Measurements from ENCODE around the gene QTRT2.
A peak's percentile ranks its signal among the peaks of the same experiment; 100 is the strongest.

The QTRT2 gene

DNA sequence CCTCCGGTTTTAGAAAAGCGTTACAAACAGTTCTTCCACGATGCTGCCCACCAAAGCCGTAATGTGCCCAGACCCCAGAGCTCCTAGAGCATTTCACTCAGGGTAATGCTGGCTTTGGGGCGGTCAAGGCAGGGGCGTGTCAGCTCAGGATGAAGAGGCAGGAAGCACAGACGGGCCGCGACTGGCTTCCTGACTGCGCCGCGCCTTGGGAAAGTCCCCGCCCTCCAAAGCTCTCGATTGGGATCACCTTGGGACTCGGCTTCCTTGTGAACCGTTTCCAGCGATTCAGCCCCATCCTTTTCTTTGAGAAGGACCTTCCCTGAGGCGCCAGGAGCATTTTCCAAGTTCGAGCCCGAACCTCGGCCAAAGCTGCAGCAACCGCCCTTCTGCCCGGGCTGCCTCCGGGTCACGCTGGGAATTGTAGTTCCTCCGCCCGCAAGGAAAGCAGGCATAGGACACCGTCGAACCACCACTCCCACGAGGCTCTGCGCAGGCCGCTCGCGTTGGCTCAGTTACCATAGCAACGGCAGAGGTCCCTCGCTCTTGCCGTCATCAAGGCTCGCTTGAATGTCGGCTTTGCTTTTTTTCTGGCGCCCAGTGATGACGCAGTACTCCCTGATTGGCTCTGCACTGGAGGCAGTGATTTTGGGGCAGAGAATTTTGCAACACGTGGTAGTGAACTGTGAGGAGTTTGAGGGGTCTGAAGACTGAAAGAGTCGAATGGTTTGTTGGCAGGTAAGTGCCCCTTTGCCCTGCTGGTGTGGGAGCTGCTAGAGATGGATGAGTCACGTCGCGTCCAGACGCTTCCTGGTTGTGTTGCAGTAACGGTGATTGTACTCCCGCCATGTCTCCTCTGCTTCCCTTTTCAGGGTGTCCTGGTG, at the start of gene QTRT2, which contains the start of gene CCDC191:
TSS of gene QTRT2 (plus strand) at position 608 of the 881 bp plus-strand sequence. CDS start 8,521 bp downstream, outside the sequence.
TSS of gene CCDC191 (minus strand) at position 397 of the 881 bp plus-strand sequence. CDS start at position 337, 60 bp downstream.
- peak; percentile 100 for DNase-seq (ENCODE audit: low read depth)

DNA sequence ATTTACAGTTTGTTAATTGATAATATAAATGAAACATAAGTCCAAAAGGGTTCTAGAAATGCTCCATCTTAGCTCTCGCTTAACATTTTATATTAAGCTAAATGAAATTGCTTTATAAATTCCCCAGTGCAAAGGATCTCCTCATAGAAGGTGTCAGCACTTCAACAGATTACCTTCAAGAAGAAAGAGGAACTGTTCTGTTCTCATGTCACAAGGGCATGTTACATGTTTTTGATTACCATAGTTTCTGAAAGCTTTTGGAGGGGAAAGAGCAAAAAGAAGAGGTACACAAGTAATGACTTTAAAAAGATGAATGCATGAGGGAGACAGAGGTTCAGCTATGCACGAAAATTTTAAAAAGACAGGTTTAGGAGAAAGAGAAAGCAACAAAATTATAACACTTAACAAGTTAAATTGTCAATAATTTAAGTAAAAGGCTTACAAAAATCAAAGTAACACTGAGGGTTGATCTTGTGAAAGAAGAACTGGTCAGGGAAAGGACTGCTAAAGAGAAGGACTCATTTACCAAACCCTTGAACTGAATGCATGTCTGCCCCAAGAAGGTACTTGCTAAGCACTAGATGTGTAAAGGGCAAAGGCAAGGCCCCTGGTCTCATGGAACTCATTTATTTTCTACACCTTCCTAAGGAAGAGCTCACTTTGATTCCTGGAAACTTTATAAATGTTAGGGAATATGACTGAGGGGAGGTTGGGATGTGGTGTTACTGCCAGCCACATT, 45.3 kb upstream of the QTRT2 start:
- no peak for DNase-seq (ENCODE audit: low read depth)

DNA sequence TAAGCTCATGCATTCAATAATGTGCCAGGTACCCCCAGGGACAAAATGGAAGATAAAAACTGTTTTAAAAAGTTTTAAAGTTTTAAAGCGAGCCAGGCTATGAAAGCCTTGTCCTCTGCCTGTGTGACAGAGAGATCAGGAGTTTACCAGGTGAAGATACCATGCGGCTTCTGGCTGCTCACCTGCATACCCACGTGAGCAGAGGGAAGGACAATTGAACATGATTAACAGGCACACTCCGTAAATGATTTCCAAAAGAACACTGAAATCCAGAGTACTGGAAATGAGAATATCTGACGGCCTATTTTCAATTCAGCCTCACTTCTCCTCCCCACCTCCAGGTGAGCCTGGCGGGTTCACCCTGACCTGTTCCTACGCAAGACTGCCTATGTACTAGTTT, 42.3 kb upstream of the QTRT2 start:
- no peak for DNase-seq (ENCODE audit: low read depth)

DNA sequence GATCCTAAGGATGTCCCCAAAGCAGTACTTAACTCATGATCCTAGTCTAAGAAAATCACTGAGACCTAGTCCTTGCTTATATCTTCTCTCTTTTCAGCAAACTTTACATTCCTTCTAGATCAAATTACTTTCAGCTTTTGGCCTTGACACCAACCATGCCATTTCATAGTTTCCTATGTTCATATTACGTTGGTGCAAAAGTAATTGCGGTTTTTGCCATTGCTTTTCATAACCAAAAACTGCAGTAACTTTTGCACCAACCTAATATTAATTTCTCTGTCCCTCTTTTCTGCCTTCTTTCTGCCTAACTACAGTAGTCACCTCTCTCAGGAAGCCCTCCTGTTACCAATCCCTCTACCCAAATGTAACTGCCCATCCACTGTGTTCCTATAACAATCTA, 37.1 kb upstream of the QTRT2 start:
- no peak for DNase-seq (ENCODE audit: low read depth)

DNA sequence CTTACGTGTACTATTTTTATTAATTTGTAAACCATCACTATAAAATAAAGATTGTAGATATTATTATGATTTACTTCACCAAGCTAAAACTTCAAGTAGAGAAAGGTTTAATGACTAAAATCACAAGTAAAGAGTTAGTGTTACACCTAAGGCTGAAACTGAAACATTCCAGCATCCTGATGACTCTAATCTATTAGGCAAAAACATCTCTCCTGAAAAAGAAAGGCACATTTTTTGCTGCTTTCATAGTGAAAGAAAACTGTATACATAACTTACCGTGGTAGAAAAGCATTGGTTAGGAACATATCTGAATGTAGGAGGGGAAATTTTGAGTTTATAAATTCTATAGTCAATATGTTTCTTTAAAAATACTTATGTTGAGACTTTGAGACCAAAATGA, 35.6 kb upstream of the QTRT2 start:
- no peak for DNase-seq (ENCODE audit: low read depth)

DNA sequence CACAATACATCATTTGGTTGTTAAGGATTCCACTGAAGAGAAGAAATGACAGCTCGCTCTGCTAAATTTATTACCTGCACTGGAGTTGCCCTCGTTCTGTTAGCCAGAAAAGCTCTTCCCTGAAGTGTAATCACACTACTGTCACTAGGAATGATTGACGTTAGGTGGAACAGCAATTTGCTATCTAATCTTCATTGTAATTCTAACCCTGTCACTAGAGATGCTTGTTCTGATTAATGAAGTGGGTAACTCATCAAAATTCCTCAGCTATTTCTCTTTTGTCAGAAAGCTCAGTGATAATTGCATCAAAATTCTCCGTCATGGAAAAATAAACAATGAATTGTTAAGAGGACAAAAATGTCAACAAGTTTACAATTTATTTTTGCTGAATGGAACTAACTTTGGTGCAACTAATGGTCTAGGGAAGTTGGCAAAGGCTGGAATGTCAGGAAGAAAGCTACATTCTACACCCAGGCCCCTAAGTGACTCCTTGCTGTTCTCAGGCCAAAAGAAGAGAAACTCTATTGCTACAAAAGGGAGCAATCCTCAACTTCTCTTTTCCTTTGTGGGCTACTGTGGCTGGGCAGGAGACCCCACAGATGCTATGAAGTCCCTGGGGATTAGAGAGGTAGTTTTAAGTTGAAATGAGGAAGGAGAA, 34.3 kb upstream of the QTRT2 start:
- peak; percentile 19 for DNase-seq (ENCODE audit: low read depth)

DNA sequence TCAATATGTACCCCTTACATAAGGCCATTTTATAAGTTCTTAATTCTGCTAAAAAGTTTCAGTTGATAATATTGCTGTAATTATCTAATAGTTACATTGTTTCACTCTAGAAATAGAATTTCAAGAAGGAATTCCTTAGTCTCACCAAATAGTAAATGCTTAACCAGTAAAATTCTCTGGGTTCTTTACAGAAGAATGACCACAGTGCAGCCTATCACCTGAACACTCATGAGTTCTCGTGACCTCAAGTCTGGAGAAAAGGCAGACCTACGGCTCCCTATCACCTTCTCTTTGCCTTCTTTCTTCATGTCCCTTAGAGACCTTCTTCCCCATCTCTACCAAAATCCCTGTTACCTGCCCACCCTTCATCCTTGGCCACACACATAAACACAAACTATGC, 31.1 kb upstream of the QTRT2 start:
- DNase-seq (ENCODE audit: low read depth), result no peak

DNA sequence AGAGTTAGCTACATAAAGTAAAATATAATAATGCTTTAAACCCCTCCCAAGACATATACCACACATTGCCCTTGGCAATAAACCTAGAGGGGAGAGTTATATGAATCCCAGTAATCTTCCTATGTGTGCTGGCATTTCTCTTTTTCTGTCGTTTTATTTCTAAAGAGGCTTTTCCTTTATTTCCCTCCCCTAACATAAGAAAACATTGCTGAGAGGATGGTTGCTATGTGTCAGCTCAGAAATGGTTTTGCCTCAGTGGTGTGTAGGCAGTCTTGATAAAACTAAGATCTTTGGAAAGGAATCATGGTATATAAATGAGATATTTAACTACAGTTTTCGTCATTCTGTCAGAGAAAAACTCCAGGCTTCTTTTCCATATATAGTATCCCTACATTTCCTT, 30.2 kb upstream of the QTRT2 start:
- DNase-seq (ENCODE audit: low read depth), result no peak

DNA sequence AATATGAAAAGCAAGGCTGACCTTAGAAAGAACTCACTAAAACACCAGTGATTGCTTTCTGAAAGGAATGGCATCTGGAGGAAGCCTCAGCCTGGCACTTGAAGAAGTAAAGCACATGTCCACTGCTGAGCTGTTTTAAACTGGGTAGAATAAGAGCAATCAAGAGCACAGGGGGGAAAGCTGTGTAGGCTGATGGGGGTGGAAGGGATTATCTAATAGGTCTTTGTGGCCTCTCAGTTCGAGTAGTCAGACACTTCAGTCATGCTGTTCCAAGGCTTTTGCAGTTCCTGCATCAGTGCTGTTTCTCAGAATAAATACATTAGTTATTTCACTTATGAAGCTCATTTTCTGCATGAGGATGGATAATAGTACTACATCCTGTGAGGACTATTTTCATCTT, 22.8 kb upstream of the QTRT2 start:
- no peak for DNase-seq (ENCODE audit: low read depth)

DNA sequence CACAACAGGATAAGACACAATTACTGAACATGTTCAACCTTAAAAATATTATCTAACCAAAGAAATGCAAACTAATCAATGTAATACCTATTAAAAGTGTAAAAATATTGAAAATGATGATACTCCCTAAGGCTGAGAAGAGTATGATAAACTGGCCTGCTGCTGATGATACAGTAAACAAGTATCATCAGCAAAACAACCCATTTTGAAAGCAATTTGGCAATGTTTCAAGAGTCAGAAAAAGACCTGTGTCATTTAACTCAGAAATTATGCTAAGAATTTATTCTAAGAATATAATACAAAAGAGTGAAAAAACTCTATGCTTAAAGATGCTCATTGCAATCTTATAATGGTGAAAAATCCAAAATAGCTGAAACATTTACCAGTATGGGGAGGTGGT, 22.3 kb upstream of the QTRT2 start:
- DNase-seq (ENCODE audit: low read depth), result no peak

DNA sequence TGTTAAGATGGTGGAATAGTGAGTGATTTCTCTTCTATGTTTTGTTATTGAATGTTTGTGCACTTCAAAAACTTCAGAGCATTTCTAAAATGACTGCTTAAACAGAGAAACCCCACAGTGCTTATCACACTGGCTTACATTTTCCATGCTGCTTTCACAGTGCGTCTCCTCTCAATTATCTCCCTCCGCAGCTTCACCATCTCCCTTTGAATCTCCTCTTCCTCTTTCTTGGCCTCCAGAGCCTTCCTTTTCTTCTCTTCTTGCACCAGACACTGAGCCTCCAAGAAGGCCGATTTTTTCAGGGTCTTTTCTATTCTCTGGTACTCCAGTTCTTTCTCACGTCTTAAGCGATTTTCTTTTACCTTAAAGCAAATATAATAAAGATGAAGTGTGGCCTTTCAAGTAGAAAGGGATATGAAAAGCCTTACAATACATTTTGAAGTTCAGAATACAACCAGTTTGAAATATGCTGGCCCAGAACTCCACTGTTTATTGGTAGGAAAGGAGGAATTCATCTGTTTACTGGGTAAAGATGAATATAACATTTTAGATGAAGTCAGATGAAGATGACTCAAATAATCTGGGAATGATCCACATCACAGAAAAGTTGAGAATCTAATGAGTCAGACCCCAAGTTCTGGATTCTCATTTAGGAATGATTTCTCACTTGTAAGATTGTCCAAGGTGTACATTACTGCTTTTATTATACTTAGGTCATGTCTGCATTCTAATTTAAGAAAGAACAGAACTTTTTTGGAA, 21.6 kb upstream of the QTRT2 start:
- peak; percentile 30 for DNase-seq (ENCODE audit: low read depth)

DNA sequence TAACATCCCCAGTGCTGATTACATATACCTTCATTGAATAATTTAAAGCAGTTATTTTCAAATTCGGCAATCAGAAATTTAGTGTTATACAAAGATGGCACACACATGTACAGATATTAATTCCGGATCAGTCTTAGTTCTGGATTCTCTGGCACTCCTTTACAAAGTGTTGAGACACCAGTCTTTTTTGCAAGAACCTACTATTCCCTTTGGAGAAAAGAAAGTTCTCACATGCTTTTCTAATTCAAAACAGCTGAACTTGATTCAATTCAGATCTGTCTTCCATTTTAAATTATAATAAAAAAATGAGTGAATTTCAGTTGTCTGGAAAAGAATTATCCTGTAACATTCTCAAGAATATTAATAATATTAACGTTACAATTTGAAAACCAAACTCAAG, 20.6 kb upstream of the QTRT2 start:
- peak; percentile 66 for DNase-seq (ENCODE audit: low read depth)

DNA sequence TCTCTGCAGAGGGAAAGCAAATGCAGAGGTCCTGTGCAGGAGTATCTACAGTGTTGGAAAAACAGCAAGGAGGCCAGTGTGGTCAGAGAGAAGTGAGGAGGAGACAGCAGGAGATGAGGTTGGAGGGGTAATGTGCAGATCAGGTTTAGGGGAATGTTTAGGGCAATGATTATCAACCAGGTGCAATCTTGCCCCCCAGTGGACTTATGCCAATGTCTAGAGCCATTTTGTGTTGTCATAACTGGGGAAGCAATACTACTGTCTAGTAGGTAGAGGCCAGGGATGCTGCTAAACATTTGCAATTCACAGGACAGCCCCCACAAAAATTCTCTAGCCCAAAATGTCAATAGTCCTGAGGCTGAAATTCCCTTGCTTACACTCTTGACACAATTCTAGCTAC, 13.3 kb upstream of the QTRT2 start:
- no peak for DNase-seq (ENCODE audit: low read depth)

DNA sequence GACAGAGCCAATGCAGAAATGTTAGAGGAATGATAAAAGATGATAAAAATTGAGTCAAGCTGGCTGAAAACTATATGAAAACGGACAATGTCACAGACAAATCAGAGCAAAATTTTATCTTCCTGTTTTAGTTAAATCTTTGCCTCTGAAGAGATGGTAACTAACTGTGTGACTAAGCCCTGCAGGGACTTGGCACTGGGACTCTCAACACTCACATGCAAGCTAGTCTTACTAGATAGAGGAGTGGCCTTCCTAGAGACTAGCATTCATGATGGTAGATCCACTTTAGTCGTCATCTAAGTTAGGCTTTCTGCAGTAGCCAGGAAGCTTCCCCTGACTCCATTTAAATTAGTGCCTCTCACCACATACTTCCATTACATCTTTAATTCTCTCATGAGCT, 4.3 kb upstream of the QTRT2 start:
- no peak for DNase-seq (ENCODE audit: low read depth)

DNA sequence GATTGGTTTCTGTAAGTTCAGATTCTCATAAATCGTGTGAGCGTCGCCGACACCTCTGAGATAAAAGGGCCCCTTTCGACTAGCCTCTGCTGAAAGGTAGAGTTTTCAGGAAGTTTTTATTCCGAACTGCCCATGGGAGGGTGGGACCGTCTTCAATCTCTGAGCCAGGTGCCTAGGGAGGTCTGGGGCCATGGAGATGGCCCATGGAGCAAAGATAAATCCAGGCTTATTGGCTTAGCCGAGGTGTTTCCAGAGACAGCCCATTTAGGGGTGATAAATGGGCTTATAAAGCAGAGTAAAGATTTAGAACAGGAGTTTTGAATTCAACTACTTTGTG, 442 bp downstream of the QTRT2 start:
- DNase-seq (ENCODE audit: low read depth), result no peak

DNA sequence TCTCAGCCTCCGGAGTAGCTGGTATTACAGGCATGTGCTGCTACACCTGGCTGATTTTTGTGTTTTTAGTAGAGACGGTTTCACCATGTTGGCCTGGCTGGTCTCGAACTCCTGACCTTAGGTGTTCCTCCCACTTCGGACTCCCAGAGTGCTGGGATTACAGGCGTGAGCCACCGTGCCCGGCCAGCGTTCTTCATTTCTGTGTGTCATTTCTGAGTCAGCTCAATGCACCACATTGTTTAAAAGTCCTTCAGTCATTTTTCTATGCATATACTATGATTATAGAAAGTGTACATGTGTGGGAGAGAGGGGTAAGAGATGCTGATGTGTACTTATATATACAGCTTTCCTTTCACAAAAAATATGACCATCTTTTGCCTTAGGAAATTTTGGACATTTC, 2.1 kb downstream of the QTRT2 start:
- no peak for DNase-seq (ENCODE audit: low read depth)

DNA sequence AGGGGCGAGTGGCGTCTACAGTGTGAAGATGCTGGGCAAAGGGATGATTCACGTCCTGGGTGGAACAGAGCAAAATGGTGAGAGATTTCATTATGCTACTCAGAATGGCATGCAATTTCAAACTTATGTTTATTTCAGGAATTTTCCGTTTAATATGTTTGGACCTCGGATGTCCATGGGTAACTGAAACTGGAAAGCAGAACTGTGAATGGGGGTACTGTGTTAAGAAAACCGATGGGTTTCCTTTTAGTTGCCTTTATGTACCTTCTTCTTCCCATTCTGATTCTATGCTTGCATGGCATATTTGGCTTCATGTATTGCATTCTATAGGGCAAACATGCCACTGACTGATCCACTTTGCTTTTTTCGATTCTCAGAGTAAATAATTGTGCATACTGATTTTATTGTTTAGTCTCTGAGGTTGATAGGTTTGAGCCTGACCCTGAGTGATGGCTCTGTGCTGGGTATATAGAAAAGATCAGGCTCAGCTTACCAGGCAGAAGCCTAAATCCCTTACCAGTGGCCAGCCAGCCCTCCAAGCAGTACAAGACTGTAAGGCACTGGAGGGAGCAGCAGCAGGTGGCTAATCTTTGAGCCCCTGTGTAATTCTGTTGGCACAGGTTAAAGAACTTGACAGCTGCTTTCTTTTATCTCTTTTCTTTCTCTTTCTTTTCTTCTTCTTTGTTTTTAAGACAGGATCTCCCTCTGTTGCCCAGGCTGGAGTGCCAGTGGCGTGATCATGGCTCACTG, 4.5 kb downstream of the QTRT2 start:
- DNase-seq (ENCODE audit: low read depth), result no peak

DNA sequence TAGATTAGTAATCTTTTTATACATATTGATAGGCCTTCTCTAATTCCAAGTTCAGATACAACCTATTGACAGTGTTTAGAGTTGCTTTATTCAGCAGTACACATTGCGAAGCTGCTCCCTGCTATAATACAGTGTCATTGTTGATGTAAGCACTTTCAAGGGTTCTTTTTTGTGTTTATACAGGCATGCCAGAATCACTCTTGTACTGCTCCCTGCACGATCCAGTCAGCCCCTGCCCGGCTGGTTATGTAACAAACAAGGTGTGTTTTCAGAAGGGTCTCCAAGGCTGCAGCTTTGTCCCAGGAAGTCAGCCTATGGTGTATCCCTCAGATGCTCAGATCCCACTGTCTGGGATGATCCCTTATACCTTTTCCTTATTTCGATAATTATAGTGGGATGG, 11.3 kb downstream of the QTRT2 start:
- no peak for DNase-seq (ENCODE audit: low read depth)

DNA sequence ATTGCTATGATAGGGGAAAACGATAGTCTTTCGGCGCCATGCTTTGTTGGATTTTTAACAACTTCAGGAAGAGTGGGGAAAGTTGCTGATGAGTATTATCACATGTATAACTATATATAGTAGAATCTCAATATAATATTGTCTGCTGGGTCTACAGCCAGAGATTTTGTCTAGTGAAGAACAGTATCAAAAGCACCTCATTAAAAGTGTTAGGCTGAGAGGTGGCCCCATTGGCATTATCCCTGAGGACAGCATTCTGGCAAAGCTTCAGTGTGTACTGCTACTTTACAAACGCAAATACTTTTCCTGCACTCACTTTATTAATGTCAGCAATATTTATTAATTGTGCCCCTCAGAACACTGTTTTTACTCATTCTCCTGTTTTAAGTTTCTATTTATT, 11.8 kb downstream of the QTRT2 start:
- no peak for DNase-seq (ENCODE audit: low read depth)

DNA sequence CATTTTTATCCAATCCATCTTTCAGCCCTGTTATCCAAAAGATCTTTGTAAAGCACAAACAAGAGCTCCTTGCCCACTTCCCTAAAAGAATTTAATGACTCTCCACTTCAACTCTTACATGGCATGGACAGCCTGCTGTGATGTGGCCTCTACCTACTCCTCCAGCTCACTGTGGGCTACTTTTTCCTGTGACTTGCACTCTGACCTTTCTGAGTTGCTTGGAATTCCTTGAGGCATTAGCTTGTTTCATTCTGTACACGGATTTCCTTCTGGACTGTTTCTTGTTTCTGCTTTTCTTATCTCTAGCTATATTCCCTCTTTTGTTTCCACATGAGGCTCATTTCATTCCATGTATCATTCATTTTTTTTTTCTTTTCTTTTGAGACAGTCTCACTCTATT, 15.2 kb downstream of the QTRT2 start:
- no peak for DNase-seq (ENCODE audit: low read depth)

DNA sequence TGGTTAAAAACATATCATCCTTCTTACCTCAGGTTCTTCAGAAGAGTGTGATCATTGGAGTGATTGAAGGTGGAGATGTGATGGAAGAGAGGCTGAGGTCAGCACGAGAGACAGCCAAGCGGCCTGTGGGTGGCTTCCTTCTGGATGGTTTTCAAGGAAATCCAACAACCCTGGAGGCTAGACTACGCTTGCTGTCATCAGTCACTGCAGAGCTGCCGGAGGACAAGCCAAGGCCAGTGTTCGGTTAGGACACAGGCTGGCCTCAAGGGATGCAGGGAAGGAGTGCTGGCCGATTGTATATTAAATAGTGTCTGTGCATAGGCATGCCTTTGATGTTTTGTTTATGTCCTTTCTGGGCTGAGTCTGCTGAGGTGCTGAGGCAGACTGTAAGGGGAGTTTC, 20.2 kb downstream of the QTRT2 start:
- DNase-seq (ENCODE audit: low read depth), result no peak

Data from fibroblast of gingiva (primary cell).